DND-41 (cell line): Measurements from ENCODE around the gene CFAP68.
A peak's percentile ranks its signal among the peaks of the same experiment; 100 is the strongest.

Experiments used
- ATAC-seq: fragments of 200-7000 bp; cut with Tn5 transposase; 3 replicates; pipeline ENCODE4 v1.9.1; 2021; ENCODE audit warnings: low read depth; ENCODE audit not compliant: insufficient read depth
- DNase-seq: peaks from one replicate; pipeline ENCODE4 v3.0.0-alpha.2; 2020
- H2AFZ ChIP-seq: 2 replicates; pipeline ENCODE4 v1.6.0; 2012; ENCODE audit warnings: low read depth, low read length
- H3K27ac ChIP-seq: 2 replicates; pipeline ENCODE4 v1.5.1; 2012; ENCODE audit warnings: low read length, inconsistent platforms
- H3K27me3 ChIP-seq: fragments of 200-600 bp; sonication (generic); 2 replicates; pipeline ENCODE4 v1.6.0; 2012; ENCODE audit warnings: low read length, mild to moderate bottlenecking, inconsistent platforms; ENCODE audit not compliant: insufficient read depth, poor library complexity
- H3K36me3 ChIP-seq: 2 replicates; pipeline ENCODE4 v1.5.1; 2012; ENCODE audit warnings: low read length, inconsistent platforms; ENCODE audit not compliant: insufficient read depth
- H3K4me1 ChIP-seq: 2 replicates; pipeline ENCODE4 v1.5.1; 2012; ENCODE audit warnings: mild to moderate bottlenecking, low read length; ENCODE audit not compliant: insufficient read depth
- H3K4me2 ChIP-seq: 2 replicates; pipeline ENCODE4 v1.6.0; 2012; ENCODE audit warnings: mild to moderate bottlenecking, moderate library complexity, low read length, inconsistent platforms; ENCODE audit not compliant: insufficient read depth
- H3K4me3 ChIP-seq, 2 experiments: fragments of 200-600 bp in 1 of 2; shearing (Covaris generic) in 1 of 2; 2 replicates each; pipeline ENCODE4 v1.5.1; 2012 to 2016; ENCODE audit warnings: inconsistent platforms in 2 of 2, low read length in 2 of 2, mild to moderate bottlenecking in 2 of 2, low read depth in 1 of 2, moderate library complexity in 1 of 2
- H3K79me2 ChIP-seq: 2 replicates; pipeline ENCODE4 v1.6.0; 2012; ENCODE audit warnings: low read length, inconsistent platforms; ENCODE audit not compliant: insufficient read depth
- H3K9ac ChIP-seq: 2 replicates; pipeline ENCODE4 v1.6.0; 2012; ENCODE audit warnings: low read depth, mild to moderate bottlenecking, inconsistent platforms, low read length, moderate library complexity
- H3K9me3 ChIP-seq: 2 replicates; pipeline ENCODE4 v1.5.1; 2012; ENCODE audit warnings: low read length, moderate library complexity, mild to moderate bottlenecking, inconsistent platforms; ENCODE audit not compliant: insufficient read depth, severe bottlenecking
- H4K20me1 ChIP-seq: 2 replicates; pipeline ENCODE4 v1.6.0; 2012; ENCODE audit warnings: low read length; ENCODE audit not compliant: insufficient read depth
- EZH2 ChIP-seq: IDR thresholded peaks from 3 replicates; pipeline ENCODE4 v1.6.1; 2012; ENCODE audit warnings: borderline replicate concordance, low read depth, mild to moderate bottlenecking, moderate library complexity, low read length, inconsistent platforms; ENCODE audit not compliant: severe bottlenecking
- TF ChIP-seq, protein P1 (sequence below): IDR thresholded peaks from 2 replicates; pipeline ENCODE4 v1.5.1; 2012; ENCODE audit warnings: borderline replicate concordance, low read length, moderate library complexity, mild to moderate bottlenecking; ENCODE audit not compliant: poor library complexity, severe bottlenecking; ENCODE audit errors: extremely low read depth

CFAP68 gene

DNA sequence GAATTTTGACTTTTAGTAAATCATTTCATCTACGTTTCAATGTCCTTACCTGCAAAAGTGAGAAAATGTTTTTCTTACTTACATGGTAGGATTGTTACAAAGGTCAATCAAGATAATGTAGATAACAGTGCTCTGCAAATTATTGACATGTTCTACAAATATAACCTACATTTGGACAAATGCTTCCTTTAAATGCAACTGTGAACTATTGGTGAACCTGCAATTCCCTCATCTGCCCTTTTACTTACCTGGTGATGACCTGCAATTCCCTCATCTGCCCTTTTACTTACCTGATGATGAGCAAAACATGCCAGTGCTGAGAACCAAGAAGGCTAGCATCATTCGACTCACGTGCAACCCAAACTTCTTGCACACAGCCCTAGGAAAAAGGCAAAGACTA is 19.1 kb upstream of the CFAP68 start:
- no peak for DNase-seq
- no peak overlapping the region for H2AFZ ChIP-seq
- H3K4me3 ChIP-seq = no peak overlapping the region
- no peaks in the 10 kb centered on the region for H4K20me1 ChIP-seq
- no peak overlapping the region for H3K4me2 ChIP-seq
- no peaks in the 10 kb centered on the region for H3K27me3 ChIP-seq
- H3K9me3 ChIP-seq = no peaks in the 10 kb centered on the region
- no peak overlapping the region for H3K9ac ChIP-seq
- no peak for TF ChIP-seq EZH2
- TF ChIP-seq, protein P1, sequence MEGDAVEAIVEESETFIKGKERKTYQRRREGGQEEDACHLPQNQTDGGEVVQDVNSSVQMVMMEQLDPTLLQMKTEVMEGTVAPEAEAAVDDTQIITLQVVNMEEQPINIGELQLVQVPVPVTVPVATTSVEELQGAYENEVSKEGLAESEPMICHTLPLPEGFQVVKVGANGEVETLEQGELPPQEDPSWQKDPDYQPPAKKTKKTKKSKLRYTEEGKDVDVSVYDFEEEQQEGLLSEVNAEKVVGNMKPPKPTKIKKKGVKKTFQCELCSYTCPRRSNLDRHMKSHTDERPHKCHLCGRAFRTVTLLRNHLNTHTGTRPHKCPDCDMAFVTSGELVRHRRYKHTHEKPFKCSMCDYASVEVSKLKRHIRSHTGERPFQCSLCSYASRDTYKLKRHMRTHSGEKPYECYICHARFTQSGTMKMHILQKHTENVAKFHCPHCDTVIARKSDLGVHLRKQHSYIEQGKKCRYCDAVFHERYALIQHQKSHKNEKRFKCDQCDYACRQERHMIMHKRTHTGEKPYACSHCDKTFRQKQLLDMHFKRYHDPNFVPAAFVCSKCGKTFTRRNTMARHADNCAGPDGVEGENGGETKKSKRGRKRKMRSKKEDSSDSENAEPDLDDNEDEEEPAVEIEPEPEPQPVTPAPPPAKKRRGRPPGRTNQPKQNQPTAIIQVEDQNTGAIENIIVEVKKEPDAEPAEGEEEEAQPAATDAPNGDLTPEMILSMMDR = no peak
- no peak overlapping the region for H3K27ac ChIP-seq
- no peaks in the 10 kb centered on the region for H3K79me2 ChIP-seq
- ATAC-seq = no peak
- peaks cover 54% of the 10 kb centered on the region for H3K36me3 ChIP-seq
- no peaks in the 10 kb centered on the region for H3K4me1 ChIP-seq

DNA sequence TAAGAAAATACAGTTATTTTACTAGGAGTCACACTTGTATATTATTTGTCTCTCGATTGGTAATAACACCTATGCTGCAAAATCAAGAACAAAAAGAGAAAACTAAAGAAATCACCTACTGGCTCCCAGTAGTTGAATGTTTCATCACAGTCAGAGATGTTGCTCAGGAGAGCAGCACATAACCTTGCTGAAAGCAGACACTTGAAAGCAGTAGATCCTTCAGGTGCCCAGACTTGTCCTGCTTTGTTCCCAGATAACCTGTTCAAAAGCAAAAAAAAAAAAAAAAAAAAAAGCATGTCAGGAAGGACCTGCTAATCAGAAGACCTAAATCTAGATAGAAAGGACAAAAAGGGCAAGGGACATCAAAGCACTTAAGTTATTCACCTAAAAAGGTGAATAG is 9.2 kb upstream of the CFAP68 start:
- Histone ChIP-seq H3K27me3 (no peaks in the 10 kb centered on the region), H2AFZ (no peak overlapping the region), H3K9me3 (no peaks in the 10 kb centered on the region), H3K36me3 (peaks cover 37% of the 10 kb centered on the region), H3K27ac (0 out of 2 replicates have a peak overlapping the region, but pooled peaks have one; percentile 26), H3K79me2 (peaks cover 12% of the 10 kb centered on the region), H4K20me1 (no peaks in the 10 kb centered on the region), H3K4me3 (peak overlapping the region in 1 of 2 experiments; percentile 92; a peak in 2 of 4 replicates), H3K4me2 (peak overlapping the region; percentile 93), H3K4me1 (peaks cover 33% of the 10 kb centered on the region), H3K9ac (peak overlapping the region; percentile 68)
- TF ChIP-seq, protein P1 = no peak
- TF ChIP-seq EZH2 = no peak
- ATAC-seq (no peak), DNase-seq (no peak)

DNA sequence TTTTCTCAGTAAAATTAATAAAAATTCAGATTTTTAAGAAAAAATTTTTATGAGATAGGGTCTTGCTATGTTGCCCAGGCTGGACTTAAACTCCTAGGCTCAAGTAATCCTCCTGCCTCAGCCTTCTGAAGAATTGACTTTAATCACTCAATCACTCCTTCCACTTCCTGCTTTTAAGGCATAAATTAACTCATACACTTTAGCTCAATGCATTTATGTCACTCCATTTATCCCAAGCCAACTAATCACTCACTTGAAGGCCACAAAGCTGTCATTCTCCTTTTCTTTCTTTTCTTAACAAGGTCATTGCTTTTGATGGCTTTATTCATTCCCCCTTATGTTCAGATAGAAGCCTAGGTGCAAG is 8.8 kb upstream of the CFAP68 start:
- Histone ChIP-seq H3K79me2 (peaks cover 12% of the 10 kb centered on the region), H3K27ac (peak overlapping the region; percentile 73), H3K4me2 (peak overlapping the region; percentile 93), H3K9ac (peak overlapping the region; percentile 68), H3K27me3 (no peaks in the 10 kb centered on the region), H2AFZ (peak overlapping the region; percentile 98), H3K9me3 (no peaks in the 10 kb centered on the region), H3K36me3 (peaks cover 37% of the 10 kb centered on the region), H3K4me1 (peaks cover 33% of the 10 kb centered on the region), H3K4me3 (peak overlapping the region; percentile 75 to 92), H4K20me1 (no peaks in the 10 kb centered on the region)
- no peak for DNase-seq
- TF ChIP-seq EZH2 = no peak
- TF ChIP-seq, protein P1 = no peak
- ATAC-seq = peak; percentile 8
